CD4-positive, alpha-beta T cell treated with Interleukin-1 beta for 1 hour (primary cell): Measurements from ENCODE around the gene PSEN1.

ENCODE experiments used
- DNase-seq, 2 donors: peaks; one replicate each; pipeline ENCODE4 v3.0.0-alpha.2; 2020 to 2022

PSEN1 gene

GRCh38 chr14:73255693-73256225 lies 119.5 kb downstream of the PSEN1 start:
- DNase-seq, result no peak

GRCh38 chr14:73258076-73258475 lies 121.8 kb downstream of the PSEN1 start:
- no peak for DNase-seq

GRCh38 chr14:73258845-73259611 lies 122.7 kb downstream of the PSEN1 start:
- DNase-seq, result no peak

GRCh38 chr14:73259837-73260236 lies 123.5 kb downstream of the PSEN1 start:
- DNase-seq, result no peak

GRCh38 chr14:73260574-73260973 lies 124.3 kb downstream of the PSEN1 start:
- no peak for DNase-seq

DNA sequence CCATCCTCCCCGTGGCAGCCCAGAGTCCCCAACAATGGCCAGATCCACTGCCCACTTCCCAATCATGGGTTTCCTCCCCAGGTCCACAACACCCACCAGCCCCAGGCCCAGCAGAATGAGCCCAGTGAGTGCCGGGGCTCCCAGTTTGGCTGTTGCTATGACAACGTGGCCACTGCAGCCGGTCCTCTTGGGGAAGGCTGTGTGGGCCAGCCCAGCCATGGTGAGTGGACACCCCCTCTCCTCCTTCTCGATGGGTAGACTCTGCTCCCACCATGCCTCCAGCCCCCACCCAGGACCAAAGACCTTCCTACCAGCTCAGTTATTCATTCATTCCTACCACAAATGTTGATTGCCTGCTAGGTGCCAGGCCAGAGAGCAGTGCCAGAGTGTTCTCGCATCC lies 124.8 kb downstream of the PSEN1 start:
- no peak for DNase-seq

DNA sequence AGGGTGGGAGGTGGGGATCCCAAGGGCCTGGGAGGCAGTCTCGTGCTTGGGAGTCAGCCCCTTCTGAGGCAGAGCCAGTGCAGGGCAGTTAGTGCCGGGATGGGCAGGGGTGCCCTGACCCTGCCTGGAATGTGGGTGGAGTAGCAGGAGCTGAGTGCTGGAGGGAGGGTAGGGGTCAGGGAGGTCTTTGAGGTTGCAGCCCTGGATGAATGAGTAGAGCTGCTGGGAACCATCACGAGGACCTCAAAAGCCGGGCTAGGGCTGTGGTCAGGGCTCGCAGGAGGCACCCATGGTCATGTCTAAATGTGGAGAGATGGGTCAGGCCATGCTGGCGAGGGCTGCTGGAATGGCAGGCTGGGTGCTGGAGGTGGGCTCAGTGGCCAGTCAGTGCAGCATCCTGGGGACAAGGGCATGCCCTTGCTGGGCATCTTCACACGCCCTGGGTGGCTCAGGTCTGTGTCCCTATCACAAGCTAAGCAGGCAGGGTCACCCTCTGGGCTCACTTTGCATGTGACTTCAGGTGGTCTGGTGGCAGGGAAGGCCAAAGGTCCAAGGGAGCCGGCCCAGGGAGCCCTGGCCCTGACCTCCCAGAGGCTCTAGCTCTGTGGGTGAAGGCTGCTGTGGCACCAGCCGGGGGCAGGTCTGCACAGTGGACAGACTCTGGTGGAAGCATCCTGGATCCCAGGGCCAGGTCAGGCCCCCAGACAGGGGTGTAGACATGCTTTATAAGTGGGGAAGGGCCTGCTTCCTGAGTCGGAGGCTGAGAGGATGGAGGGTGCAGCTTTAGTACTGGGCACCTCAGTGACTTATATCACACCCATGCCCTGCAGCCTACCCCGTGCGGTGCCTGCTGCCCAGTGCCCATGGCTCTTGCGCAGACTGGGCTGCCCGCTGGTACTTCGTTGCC lies 125.5 kb downstream of the PSEN1 start:
- no peak for DNase-seq

DNA sequence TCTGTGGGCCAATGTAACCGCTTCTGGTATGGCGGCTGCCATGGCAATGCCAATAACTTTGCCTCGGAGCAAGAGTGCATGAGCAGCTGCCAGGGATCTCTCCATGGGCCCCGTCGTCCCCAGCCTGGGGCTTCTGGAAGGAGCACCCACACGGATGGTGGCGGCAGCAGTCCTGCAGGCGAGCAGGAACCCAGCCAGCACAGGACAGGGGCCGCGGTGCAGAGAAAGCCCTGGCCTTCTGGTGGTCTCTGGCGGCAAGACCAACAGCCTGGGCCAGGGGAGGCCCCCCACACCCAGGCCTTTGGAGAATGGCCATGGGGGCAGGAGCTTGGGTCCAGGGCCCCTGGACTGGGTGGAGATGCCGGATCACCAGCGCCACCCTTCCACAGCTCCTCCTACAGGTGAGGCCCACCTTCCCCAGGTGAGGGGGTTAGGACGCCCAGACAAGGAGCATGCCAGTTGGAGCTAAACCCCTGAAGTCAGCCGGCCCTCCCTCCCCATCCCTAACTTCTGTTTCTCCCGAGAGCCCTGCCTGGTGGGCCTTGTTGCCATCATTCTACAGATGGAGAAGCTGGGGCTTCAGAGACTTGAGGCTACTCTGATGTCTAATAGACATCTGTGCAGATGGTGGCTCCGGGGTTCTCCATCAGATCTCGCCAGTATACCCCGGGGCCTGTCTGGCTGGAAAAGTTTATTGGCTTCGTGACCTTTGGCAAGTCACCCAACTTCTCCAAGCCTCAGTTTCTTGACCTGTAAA lies 126.3 kb downstream of the PSEN1 start:
- no peak for DNase-seq

- DNase-seq, result no peak
Observed at GRCh38 chr14:73263606-73264005, 127.3 kb downstream of the PSEN1 start.

- DNase-seq, result no peak
Observed at GRCh38 chr14:73264080-73264884, 128.0 kb downstream of the PSEN1 start.

- no peak for DNase-seq
Observed at GRCh38 chr14:73264885-73265720, 128.8 kb downstream of the PSEN1 start.

- DNase-seq, result no peak
Observed at GRCh38 chr14:73265721-73266046, 129.4 kb downstream of the PSEN1 start.

- DNase-seq, result no peak
Observed at GRCh38 chr14:73266317-73266716, 130.0 kb downstream of the PSEN1 start.

DNA sequence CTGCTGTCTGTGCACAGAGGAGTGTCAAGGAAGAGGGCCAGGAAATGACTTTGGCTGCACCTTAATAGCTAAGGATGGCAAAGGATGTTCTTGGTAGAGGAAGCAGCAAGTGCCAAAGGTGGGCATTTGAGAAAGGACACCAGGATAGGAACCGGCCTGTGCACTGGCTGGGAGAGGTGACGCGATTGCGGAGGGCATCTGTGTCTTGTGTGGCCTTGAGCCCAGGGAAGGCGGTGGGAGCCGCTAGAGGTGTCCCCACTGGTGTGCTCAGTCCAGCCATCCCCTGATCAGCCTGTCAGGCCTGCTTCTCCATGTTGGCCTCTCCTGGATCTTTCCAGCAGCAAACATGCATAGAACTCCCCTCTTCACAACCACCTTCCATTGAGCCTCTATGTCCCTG lies 131.2 kb downstream of the PSEN1 start:
- DNase-seq, result no peak

- DNase-seq, result no peak
Observed at GRCh38 chr14:73269729-73270531, 133.6 kb downstream of the PSEN1 start.

- no peak for DNase-seq
Observed at GRCh38 chr14:73272393-73272792, 136.1 kb downstream of the PSEN1 start.
